GM18499 (cell line): ENCODE results near the gene GRAMD1A.

ENCODE experiments used
- ATAC-seq: cut with Tn5 transposase; IDR thresholded peaks from one replicate; pipeline ENCODE4 v1.9.1; 2021; ENCODE audit warnings: moderate number of reproducible peaks; ENCODE audit not compliant: insufficient read depth, unreplicated experiment

Gene GRAMD1A

DNA sequence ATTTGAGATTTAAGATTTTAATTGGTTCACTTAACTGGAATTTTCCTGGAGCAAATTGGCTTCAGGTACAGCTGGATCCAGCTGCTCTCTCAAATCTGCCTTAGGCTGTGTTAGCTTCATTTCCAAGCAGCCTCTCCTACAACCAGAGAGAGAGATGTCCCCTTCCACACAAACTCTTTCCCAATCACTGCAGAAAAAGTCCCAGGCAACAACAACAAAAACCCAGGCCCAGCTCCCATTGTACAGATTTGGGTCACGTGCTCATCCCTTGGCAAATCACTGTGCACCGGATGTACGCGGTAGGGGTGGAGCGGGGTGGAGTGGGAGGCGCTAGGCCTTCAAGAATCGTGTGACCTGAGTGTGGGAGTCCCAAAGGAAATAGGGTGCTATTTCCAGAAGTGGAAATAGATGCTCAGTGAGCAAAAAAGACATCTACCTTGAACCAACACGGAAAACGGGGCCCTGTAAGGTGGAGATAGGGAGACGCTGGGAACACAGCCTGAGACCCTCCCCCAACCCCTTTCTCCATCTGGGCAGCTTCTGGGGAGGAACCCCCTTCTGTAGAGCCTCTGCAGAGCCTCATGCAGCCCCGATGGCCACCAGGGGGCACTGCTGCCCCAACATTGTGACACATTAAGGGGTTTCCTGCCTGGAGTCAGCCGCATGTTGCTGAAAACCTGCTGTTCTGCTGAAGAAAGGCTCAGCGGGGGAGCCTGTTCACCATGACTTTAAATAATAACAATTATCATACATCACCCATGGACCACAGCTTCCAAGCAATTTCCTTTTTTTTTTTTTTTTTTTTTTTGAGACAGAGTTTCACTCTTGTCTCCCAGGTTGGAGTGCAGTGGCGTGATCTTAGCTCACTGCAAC is 66.8 kb downstream of the GRAMD1A start:
- ATAC-seq: no peak

DNA sequence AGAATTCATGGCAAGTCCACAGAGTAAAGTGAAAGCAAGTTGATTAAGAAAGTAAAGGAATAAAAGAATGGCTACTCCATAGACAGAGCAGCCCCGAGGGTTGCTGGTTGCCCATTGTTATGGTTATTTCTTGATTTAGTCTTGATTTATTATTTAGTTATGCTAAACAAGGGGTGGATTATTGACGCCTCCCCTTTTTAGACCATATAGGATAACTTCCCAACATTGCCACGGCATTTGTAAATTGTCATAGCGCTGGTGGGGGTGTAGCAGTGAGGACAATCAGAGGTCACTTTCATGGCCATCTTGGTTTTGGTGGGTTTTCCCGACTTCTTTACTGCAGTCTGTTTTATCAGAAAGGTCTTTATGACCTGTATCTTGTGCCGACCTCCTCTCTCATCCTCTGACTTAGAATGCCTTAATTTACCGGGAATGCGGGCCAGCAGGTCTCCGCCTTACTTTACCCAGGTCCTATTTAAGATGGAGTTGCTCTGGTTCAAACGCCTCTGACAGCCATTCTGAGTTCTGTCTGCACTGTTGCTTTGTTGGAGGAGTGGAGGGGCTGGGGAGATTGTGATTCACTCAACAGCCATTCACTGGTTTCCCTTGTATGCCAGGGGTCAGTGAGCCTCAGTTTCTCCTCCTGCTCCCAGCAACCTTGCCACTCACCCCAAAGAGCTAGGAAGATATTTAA is 69.0 kb downstream of the GRAMD1A start:
- ATAC-seq: no peak

DNA sequence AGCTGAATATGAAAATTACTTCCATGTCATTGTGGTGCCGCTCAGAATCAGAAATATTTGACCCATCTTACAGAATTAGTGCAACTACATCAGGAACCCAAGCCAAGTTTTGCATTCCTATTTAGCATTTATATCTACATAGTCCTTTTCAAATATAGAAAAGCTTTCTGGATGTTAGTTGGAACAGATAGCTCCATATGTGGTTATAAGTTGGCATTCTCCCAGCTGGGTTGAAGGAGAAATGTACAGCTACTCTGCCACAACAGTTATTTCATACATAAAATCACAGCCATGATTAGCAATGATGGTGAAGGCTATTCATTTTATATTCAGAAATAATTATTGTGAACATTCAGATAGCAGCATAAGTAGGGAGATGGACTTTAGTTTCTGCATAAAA is 69.6 kb downstream of the GRAMD1A start:
- ATAC-seq: no peak

- no peak for ATAC-seq
These were observed 70.3 kb downstream of the GRAMD1A start for GRCh38 chr19:35070471-35070870.

DNA sequence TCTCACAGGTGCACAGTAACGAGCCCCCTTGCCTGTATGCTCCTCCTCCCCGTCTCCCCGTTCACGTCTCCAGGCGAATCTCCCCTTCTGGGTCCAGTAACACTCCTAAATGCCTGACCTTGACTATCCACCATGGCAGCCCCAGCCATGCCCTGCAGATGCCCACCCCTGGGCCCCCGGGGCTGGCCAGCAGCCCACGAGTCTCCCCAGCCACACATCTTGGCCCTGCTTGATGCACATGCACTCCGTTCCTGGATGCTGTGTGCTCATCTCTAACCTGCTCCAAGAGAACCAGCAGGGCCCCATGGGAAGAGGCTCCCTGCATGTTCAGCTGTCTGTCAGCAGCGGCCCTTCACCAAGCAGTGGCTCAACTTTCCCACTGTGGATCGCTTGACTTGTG is 73.4 kb downstream of the GRAMD1A start:
- no peak for ATAC-seq

- no peak for ATAC-seq
These were observed 73.8 kb downstream of the GRAMD1A start for GRCh38 chr19:35073941-35074340.

GRCh38 chr19:35074426-35075201 is 74.5 kb downstream of the GRAMD1A start:
- ATAC-seq: no peak

GRCh38 chr19:35075202-35076025 is 75.3 kb downstream of the GRAMD1A start:
- no peak for ATAC-seq

DNA sequence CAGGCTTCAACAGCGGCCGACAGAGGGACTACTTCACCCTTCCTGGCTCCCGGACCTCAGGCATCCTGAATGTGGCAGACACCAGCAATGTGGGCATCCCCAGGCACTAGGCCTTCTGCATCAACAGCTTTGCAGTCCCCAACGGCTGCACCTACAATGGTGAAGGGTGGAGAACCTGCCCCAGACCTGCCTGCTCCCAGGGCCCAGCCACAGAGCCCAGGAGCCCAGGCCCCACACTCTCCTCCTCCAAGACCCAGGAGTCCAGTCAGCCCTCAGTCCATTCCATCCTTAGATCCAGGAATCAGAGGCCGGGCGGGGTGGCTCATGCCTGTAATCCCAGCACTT is 75.9 kb downstream of the GRAMD1A start:
- ATAC-seq: no peak
